TTC549 (cell line): ENCODE data around the gene TPSAB1.
"Not testable (repeated sequence)": the region's sequence is repeated elsewhere in the genome, so short reads cannot be mapped to it uniquely, and the experiment has no call there.

Experiments
- FAIRE-seq: peaks from 2 replicates; lab custom pipeline; 2012; peaks lifted over from hg19 to GRCh38; lab: Jason Lieb, UNC

TPSAB1 gene

GRCh38 chr16:1240436-1240835 lies at the start of gene TPSAB1:
Gene TPSAB1 (plus strand): TSS chr16:1240705. CDS start chr16:1240939, 234 bp downstream.
- FAIRE-seq: not testable (repeated sequence)

- FAIRE-seq: not testable (repeated sequence)
Measured at GRCh38 chr16:1190789-1191188, 49.7 kb upstream of the TPSAB1 start.

GRCh38 chr16:1192384-1193073 lies 48.0 kb upstream of the TPSAB1 start:
- no peak for FAIRE-seq

GRCh38 chr16:1193143-1193824 lies 47.2 kb upstream of the TPSAB1 start:
- FAIRE-seq: no peak

DNA sequence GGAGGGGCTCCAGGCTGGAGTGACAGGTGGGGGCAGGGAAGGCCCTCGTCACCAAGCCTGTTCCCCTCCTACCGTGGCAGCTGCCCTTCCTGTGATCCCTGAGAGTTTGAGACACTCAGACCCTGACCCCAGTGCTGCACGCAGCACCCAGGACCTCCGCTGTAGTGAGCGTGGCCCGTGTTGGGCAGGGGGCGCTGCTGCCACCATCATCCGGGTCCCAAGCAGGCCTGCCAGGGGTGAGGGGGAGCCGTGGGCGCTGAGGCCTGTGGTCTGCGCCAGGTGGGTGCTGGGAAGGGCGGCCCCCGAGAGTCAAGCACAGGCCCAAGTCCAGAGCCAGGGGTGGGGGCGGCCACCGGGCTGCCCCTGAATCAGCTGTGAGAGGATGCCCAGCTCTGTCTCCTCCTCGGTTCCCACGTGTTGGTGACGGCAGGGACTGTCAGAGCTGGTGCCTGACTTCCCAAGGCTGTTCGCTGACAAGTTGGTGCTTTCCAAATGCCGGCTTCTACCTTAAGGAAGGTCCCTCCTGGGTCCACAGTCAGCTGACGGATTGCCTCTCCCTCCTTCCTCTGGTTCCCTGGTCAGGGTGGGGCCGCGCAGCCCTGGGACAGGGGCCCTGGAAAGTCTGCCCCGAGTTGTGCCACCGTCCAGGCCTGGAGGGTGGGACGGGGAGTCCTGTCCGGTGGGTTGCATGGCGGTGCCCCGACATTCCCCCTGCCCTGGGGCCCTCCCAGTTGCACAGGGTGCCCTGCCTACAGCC lies 46.5 kb upstream of the TPSAB1 start:
- no peak for FAIRE-seq

GRCh38 chr16:1194665-1195392 lies 45.7 kb upstream of the TPSAB1 start:
- no peak for FAIRE-seq

DNA sequence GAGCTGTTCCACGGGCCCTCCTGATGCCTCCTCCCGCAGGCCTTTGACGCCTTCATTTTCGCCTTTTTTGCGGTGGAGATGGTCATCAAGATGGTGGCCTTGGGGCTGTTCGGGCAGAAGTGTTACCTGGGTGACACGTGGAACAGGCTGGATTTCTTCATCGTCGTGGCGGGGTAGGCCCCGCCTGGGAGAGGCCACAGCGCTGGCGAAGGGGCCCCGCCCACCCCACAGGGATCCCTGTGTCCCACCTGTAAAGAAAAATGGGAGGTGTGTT lies 45.2 kb upstream of the TPSAB1 start:
- FAIRE-seq: no peak

DNA sequence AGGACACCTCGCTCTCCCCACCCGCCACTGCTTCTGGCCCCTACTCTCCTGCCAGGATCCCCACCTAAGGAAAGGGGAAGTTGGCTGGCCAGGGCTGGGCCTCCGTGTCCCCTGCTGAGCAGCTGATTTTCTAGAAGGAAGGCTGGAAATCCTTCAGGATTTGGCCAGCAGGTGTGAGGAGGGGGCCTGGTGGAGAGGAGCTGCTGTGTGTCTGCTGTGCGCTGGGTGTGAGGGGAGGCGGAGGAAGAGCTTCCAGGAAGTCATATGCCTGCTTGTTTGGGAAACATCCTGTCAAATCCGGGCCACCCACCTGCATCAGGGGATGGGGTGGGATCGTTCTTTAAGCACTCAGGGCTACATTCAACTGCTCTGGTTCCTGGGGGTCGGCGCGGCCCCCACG lies 44.0 kb upstream of the TPSAB1 start:
- no peak for FAIRE-seq

DNA sequence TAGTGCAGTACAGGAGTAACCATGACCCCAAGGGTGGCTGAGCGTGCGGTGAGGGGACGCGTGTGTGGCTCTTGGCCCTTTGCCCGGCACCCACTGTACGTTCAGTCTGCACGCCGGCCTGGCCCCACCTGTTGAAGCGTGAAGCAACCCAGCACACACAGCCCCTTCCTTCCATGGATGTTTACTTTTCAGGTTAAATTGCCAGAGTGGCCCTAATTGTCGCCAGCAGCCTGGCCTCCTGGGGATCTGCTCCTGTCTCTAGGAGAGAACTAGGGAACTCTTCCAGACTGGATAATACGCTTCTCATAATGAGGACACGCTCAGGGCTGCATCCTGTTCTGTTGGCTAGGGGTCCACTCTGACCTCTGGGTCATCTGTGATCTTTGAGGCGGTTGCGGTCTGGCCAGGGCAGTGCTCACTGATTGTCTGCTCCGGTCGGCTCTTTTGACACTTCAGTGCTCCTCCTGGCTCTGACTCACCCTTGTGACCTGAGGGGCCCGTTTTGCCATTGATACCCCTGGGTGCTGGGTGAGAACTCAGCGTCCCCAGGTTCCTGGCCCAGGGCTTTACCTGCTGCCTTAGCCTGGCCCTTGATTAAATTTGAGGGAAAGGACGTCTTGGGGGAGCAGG lies 43.2 kb upstream of the TPSAB1 start:
- no peak for FAIRE-seq

DNA sequence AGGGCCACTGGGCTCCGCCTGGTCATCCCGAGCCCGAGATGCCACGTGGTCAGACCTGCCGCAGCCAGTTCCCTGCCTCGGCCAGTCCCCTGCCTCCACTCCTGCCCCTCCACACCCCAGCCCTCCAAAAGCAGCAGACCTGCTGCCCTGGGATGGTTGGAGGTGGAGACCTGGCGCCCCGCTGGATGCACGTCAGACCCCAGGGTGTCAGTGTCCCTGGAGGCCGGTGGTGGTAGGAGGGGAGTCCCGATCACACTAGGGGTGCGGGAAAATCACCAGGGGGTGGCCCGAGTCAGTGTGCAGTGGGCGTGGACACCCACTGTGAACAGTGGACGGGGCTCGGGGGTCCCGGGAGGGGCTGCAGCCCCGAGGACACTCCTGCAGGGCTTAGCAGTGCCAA lies 42.3 kb upstream of the TPSAB1 start:
- no peak for FAIRE-seq

DNA sequence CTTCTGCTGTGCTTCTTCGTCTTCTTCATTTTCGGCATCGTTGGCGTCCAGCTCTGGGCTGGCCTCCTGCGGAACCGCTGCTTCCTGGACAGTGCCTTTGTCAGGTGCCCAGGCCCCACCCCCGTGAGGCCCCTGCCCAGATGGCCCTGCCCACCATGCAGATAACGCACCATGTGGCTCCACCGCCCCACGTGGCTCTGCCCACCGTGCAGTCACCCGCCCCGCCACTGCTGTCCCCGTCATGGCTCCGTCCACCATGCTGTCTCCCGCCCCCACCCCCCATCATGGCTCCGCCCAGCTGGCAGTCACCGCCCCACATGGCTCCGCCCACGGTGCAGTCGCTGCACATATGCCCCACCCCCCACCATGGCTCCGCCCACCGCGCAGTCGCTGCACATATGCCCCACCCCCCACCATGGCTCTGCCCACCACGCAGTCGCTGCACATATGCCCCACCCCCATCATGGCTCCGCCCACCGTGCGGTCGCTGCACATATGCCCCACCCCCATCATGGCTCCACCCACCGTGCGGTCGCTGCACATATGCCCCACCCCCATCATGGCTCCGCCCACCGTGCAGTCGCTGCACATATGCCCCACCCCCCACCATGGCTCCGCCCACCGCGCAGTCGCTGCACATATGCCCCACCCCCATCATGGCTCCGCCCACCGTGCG lies 41.7 kb upstream of the TPSAB1 start:
- FAIRE-seq: not testable (repeated sequence)

DNA sequence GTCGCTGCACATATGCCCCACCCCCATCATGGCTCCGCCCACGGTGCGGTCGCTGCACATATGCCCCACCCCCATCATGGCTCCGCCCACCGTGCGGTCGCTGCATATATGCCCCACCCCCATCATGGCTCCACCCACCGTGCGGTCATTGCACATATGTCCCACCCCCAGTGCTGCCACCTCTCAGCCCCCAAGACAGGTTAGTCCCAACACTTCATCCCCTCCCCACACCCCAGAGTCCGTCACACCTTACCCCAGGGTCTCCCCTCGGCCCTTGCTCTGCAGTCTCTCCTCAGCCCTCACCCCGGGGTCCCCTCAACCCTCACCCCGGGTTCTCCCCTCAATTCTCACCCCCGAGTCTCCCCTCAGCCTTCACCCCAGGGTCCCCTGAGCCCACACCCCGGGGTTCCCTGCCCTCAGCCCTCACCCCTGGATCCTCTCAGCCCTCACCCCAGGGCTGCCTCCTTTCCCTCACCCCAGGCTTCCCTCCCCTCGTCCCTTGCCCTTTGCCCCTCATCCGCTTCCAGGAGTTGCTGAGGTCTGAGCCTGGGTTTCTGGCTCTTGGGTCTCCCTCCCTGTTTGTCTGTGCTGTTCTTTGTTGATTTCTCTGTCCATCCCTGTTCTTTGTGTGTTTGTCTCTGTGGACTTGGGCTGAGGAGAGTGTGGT lies 41.0 kb upstream of the TPSAB1 start:
- no peak for FAIRE-seq

- no peak for FAIRE-seq
Measured at GRCh38 chr16:1200014-1200627, 40.4 kb upstream of the TPSAB1 start.

- FAIRE-seq: no peak
Measured at GRCh38 chr16:1201444-1201843, 39.1 kb upstream of the TPSAB1 start.

GRCh38 chr16:1202274-1202673 lies 38.2 kb upstream of the TPSAB1 start:
- no peak for FAIRE-seq

DNA sequence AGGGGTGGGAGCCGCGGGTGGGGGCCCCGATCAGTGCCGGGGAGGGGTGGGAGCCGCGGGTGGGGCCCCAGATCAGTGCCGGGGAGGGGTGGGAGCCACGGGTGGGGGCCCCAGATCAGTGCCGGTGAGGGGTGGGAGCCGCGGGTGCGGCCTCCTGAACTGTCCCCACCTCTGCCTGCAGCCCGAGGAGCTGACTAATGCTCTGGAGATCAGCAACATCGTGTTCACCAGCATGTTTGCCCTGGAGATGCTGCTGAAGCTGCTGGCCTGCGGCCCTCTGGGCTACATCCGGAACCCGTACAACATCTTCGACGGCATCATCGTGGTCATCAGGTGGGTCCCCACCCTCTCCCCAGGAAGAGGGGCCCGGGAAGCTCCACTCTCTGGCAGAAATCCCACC lies 35.6 kb upstream of the TPSAB1 start:
- FAIRE-seq: no peak

DNA sequence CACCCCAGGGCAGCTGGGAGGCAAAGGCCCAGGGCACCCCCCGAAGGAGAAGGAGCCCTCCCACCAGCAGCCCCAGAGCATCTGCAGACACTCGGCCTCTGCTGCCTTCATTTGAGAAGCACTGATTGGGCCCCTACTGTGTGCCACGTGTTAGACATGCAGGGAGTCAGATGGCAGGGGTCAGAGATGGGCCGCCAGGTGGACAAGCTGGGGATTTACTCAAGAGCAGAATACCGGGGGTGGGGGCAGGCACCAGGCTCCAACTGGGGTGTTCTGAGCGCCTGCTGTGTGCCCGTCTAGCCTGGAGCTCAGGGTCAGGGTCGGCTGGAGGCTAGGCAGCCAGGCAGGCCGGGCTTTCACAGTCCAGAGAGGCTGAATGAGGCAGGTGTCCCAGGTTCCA lies 34.2 kb upstream of the TPSAB1 start:
- FAIRE-seq: no peak

DNA sequence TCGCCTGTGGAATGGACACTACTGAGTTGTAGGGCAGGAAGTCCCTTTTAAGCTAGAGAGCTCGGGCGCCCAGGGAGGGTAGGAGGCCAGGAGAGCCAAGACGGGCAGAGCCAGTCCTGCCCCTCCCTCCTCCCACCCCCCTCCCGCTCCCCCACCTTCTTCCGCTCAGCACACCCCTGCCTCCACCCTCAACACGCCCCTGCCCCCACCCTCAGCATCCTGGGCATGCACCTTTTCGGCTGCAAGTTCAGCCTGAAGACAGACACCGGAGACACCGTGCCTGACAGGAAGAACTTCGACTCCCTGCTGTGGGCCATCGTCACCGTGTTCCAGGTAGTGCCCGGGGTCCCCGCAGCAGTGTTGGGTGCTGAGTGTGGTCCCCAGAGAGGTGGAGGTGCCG lies 33.7 kb upstream of the TPSAB1 start:
- FAIRE-seq: no peak

DNA sequence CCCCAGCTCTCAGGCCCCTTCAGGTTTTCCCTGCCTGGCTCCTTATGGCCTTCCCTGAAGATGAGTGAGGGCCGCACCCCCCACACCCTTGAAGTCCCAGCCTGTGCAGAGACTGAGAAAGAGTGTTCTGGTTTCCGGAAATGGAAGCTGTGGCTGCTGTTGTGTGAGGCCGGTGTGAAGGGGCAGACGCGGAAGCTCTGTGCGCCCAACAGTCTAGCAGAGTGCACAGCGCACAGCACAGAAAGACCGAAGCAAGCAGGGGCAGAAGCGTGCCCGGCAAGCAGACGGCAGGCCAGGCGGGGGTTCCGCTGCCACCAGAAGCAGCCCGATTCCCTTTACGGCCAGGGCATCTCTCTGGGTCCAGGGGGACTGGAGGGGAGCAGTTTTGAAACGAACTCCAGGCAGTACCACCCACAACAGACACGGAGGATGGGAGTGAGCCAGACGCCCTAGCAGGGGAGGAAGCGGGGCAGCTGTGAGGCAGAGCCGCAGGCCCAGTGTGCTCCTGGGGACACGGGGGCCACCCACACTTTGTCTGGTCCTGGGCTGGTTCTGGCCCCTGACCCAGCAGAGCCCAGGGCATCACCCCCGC lies 32.2 kb upstream of the TPSAB1 start:
- FAIRE-seq: no peak

GRCh38 chr16:1209081-1209480 lies 31.4 kb upstream of the TPSAB1 start:
- FAIRE-seq: no peak
